Fibroblast of lung (primary cell): ENCODE measurements around the gene FOXD3. TPM values are rescaled to one million over a fixed set of nuclear protein-coding genes. Genes with fewer than 3 reads are reported as not detected.

Source experiments
- DNase-seq, 2 donors: peaks; one replicate each; pipeline versions ENCODE4 v3.0.0 to v3.0.0-alpha.2; 2010; ENCODE audit warnings: low read depth in 2 of 2
- H2AFZ ChIP-seq: 2 replicates; pipeline ENCODE4 v1.5.1; 2012; ENCODE audit warnings: low read length, control low read depth, inconsistent platforms
- H3K27ac ChIP-seq: 2 replicates; pipeline ENCODE4 v1.5.1; 2011; ENCODE audit warnings: low read length, control low read depth; ENCODE audit not compliant: insufficient read depth
- H3K27me3 ChIP-seq: 2 replicates; pipeline ENCODE4 v1.5.1; 2011; ENCODE audit warnings: mild to moderate bottlenecking, low read length; ENCODE audit not compliant: control insufficient read depth, insufficient read depth
- H3K36me3 ChIP-seq: 2 replicates; pipeline ENCODE4 v1.5.1; 2011; ENCODE audit warnings: low read length; ENCODE audit not compliant: control insufficient read depth, insufficient read depth
- H3K4me1 ChIP-seq: 2 replicates; pipeline ENCODE4 v1.5.1; 2011; ENCODE audit warnings: low read length; ENCODE audit not compliant: control insufficient read depth, insufficient read depth; ENCODE audit errors: extremely low read depth
- H3K4me2 ChIP-seq: 2 replicates; pipeline ENCODE4 v1.5.1; 2011; ENCODE audit warnings: low read length, control low read depth; ENCODE audit not compliant: insufficient read depth; ENCODE audit errors: extremely low read depth
- H3K4me3 ChIP-seq, 4 experiments: fragments of 200-600 bp in 1 of 4; sonication (generic) in 1 of 4; replicated peaks in 1 of 4; 2 replicates each; pipeline ENCODE4 v1.5.1; 2011 to 2016; ENCODE audit warnings: low read length in 4 of 4, low read depth in 3 of 4, mild to moderate bottlenecking in 3 of 4, control low read depth in 2 of 4, inconsistent platforms in 1 of 4, mixed read lengths in 1 of 4; ENCODE audit not compliant: insufficient read depth in 1 of 4; ENCODE audit errors: control extremely low read depth in 1 of 4
- H3K79me2 ChIP-seq: 2 replicates; pipeline ENCODE4 v1.5.1; 2012; ENCODE audit warnings: mild to moderate bottlenecking, low read length, inconsistent platforms; ENCODE audit not compliant: control insufficient read depth, insufficient read depth
- H3K9ac ChIP-seq: 2 replicates; pipeline ENCODE4 v1.5.1; 2011; ENCODE audit warnings: mild to moderate bottlenecking, low read length, control low read depth; ENCODE audit not compliant: insufficient read depth
- H3K9me3 ChIP-seq: 2 replicates; pipeline ENCODE4 v1.5.1; 2012; ENCODE audit warnings: low read depth, low read length; ENCODE audit not compliant: control insufficient read depth, insufficient read depth
- H4K20me1 ChIP-seq: 2 replicates; pipeline ENCODE4 v1.5.1; 2011; ENCODE audit warnings: low read length; ENCODE audit not compliant: control insufficient read depth, insufficient read depth; ENCODE audit errors: extremely low read depth
- EZH2 ChIP-seq: IDR thresholded peaks from 2 replicates; pipeline ENCODE4 v1.5.1; 2012; ENCODE audit warnings: low read length, control low read depth, mild to moderate bottlenecking; ENCODE audit errors: missing control alignments
- polyA minus RNA-seq: library from RNA; depleted of rRNA, polyadenylated mRNA; stranded (reverse); fragments of >200 nt; gene quantifications from 2 replicates; pipeline ENCODE4 v1.2.3, GENCODE V29; 2011; ENCODE audit warnings: low replicate concordance
- polyA plus RNA-seq, 2 donors: library from polyadenylated mRNA; depleted of rRNA in 1 of 2; stranded (reverse) in 1 of 2; unstranded in 1 of 2; fragments of >200 nt; gene quantifications; 2 replicates each; pipeline ENCODE4 v1.2.1, GENCODE V29; 2011 to 2012; ENCODE audit warnings: missing spikeins in 1 of 2
- total RNA-seq: library from RNA; depleted of rRNA; stranded (reverse); fragments of >200 nt; gene quantifications from 2 replicates; pipeline ENCODE4 v1.2.1, GENCODE V29; 2014
- TF ChIP-seq, protein P1 (sequence below), 2 donors: IDR thresholded peaks in 1 of 2; conservative IDR thresholded peaks in 1 of 2; 1 replicate in 1 of 2; 2 replicates in 1 of 2; pipeline ENCODE4 v1.5.1; 2011 to 2012; ENCODE audit warnings: low read length in 2 of 2, control low read depth in 1 of 2, inconsistent platforms in 1 of 2, low read depth in 1 of 2, mild to moderate bottlenecking in 1 of 2

The FOXD3 gene
- total RNA-seq (not detected in 2 replicates), polyA plus RNA-seq (not detected in 2 replicates), polyA minus RNA-seq (not detected in 2 replicates)
- not detected in 2 replicates for polyA plus RNA-seq (2012)

DNA sequence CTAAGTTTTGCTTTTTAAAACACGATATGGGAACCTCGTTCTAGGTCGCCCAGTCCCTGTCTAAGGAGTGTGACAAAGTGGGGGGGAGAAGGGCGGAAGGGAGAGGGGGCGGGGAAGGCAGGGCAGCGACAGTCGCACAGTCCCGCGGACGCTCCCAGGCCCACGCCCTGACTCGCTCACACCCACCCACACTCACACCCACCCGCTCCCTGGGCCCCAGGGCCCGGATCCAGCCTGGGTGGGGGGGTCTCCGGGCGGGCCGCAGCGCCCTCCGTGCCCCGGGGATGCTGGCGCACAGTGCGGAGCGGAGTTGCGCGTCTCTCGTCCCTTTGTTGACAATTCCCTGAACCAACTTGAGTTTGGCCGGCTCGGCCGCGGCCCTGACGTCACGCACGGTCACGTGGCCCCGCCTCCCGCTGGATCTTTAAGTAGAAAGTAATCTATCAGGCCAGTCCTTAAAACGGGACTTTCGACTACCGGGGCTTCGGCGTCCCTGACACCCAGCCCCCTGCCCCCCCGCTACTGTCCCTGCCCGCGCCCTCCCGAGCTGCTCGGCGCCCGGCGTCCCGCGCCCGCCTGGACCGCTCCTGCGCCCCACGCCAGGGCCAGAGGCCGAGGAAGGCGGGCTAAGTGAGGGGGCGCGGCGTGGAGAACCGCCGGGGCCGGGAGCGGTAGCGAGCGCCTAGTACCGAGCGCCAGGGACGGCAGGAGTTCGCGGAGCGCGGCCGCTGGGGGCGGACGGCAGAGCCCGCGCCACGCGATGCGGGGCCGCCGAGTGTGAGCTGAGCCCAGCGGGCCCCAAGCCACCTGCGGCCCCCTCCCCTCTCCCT lies at the start of gene FOXD3:
Gene FOXD3 (plus strand): TSS at position 454 of the 830 bp plus-strand sequence. CDS start 492 bp downstream, outside the sequence.
- peaks cover 94% of the 10 kb centered on the region for H3K27me3 ChIP-seq
- no peaks in the 10 kb centered on the region for H4K20me1 ChIP-seq
- H3K4me1 ChIP-seq = no peaks in the 10 kb centered on the region
- no peaks in the 10 kb centered on the region for H3K79me2 ChIP-seq
- H3K4me2 ChIP-seq = peak within 1 kb of the TSS; percentile 75
- H3K4me3 ChIP-seq = peak within 1 kb of the TSS; percentile 27 to 53 (median 44)
- H3K9ac ChIP-seq = peak within 1 kb of the TSS; percentile 8
- no peaks in the 10 kb centered on the region for H3K9me3 ChIP-seq
- H2AFZ ChIP-seq = peak within 1 kb of the TSS; percentile 33
- peak in 1 of 2 donors; percentile 54 for DNase-seq
- no peak within 1 kb of the TSS for H3K27ac ChIP-seq
- no peaks in the 10 kb centered on the region for H3K36me3 ChIP-seq
- TF ChIP-seq, protein P1, sequence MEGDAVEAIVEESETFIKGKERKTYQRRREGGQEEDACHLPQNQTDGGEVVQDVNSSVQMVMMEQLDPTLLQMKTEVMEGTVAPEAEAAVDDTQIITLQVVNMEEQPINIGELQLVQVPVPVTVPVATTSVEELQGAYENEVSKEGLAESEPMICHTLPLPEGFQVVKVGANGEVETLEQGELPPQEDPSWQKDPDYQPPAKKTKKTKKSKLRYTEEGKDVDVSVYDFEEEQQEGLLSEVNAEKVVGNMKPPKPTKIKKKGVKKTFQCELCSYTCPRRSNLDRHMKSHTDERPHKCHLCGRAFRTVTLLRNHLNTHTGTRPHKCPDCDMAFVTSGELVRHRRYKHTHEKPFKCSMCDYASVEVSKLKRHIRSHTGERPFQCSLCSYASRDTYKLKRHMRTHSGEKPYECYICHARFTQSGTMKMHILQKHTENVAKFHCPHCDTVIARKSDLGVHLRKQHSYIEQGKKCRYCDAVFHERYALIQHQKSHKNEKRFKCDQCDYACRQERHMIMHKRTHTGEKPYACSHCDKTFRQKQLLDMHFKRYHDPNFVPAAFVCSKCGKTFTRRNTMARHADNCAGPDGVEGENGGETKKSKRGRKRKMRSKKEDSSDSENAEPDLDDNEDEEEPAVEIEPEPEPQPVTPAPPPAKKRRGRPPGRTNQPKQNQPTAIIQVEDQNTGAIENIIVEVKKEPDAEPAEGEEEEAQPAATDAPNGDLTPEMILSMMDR (conservative IDR thresholded peaks at IDR 0.05 in 1 of 2, IDR thresholded peaks at IDR 0.05 in 1 of 2; ENCODE audit: low read depth in 1 of 2, low read length in 2 of 2) = no peak
- no peak for TF ChIP-seq EZH2

- Histone ChIP-seq H3K27me3 (peaks cover 3% of the 10 kb centered on the region), H3K4me1 (no peaks in the 10 kb centered on the region), H3K36me3 (no peaks in the 10 kb centered on the region), H3K27ac (no peak overlapping the region), H4K20me1 (no peaks in the 10 kb centered on the region), H3K9ac (no peak overlapping the region), H3K79me2 (no peaks in the 10 kb centered on the region), H3K9me3 (no peaks in the 10 kb centered on the region), H2AFZ (no peak overlapping the region), H3K4me2 (no peak overlapping the region), H3K4me3 (no peak overlapping the region)
- no peak for DNase-seq
- TF ChIP-seq, protein P1 (conservative IDR thresholded peaks at IDR 0.05 in 1 of 2, IDR thresholded peaks at IDR 0.05 in 1 of 2; ENCODE audit: low read depth in 1 of 2, low read length in 2 of 2) = no peak
- TF ChIP-seq EZH2 = no peak
Measured at GRCh38 chr1:63272811-63273210, 49.6 kb upstream of the FOXD3 start.

GRCh38 chr1:63274371-63274770 lies 48.0 kb upstream of the FOXD3 start:
- TF ChIP-seq, protein P1 (conservative IDR thresholded peaks at IDR 0.05 in 1 of 2, IDR thresholded peaks at IDR 0.05 in 1 of 2; ENCODE audit: low read depth in 1 of 2, low read length in 2 of 2) = no peak
- TF ChIP-seq EZH2 = no peak
- H3K4me1 ChIP-seq = no peaks in the 10 kb centered on the region
- no peaks in the 10 kb centered on the region for H3K36me3 ChIP-seq
- H3K9me3 ChIP-seq = no peaks in the 10 kb centered on the region
- H3K79me2 ChIP-seq = no peaks in the 10 kb centered on the region
- H3K27me3 ChIP-seq = peaks cover 3% of the 10 kb centered on the region
- no peak for DNase-seq
- H3K9ac ChIP-seq = no peak overlapping the region
- H4K20me1 ChIP-seq = no peaks in the 10 kb centered on the region
- H3K27ac ChIP-seq = no peak overlapping the region
- no peak overlapping the region for H3K4me3 ChIP-seq
- no peak overlapping the region for H2AFZ ChIP-seq
- no peak overlapping the region for H3K4me2 ChIP-seq
